Body of pancreas (tissue), 4 donors: Measurements from ENCODE around the gene MINK1. TPM values are rescaled to one million over a fixed set of nuclear protein-coding genes. Genes with fewer than 3 reads are reported as not detected.

Experiments used
- ATAC-seq: fragments of 150-250 bp; one replicate; pipeline ENCODE4 v1.9.1; 2016
- DNase-seq, 4 donors: peaks; one replicate each; pipeline ENCODE4 v3.0.0-alpha.2; 2019
- H3K27ac ChIP-seq, 4 donors: fragments of 200-600 bp; sonication (generic); 1 replicate in 3 of 4; 2 replicates in 1 of 4; pipeline versions ENCODE4 v1.5.1 to v1.6.1; 2016 to 2019; ENCODE audit warnings: mild to moderate bottlenecking in 1 of 4, mixed read lengths in 1 of 4, moderate library complexity in 1 of 4
- H3K27me3 ChIP-seq, 2 donors: fragments of 200-600 bp; sonication (generic); one replicate each; pipeline ENCODE4 v1.6.0; 2016; ENCODE audit warnings: mild to moderate bottlenecking in 1 of 2
- H3K36me3 ChIP-seq, 2 donors: fragments of 200-600 bp; sonication (generic); replicated peaks in 1 of 2; 2 replicates each; pipeline ENCODE4 v1.5.1; 2016; ENCODE audit warnings: low read depth in 2 of 2; ENCODE audit not compliant: insufficient read depth in 1 of 2
- H3K4me1 ChIP-seq: fragments of 200-600 bp; sonication (generic); one replicate; pipeline ENCODE4 v1.6.0; 2016
- H3K4me3 ChIP-seq, 2 donors: fragments of 200-600 bp; sonication (generic); 1 replicate in 1 of 2; 2 replicates in 1 of 2; pipeline ENCODE4 v1.5.1; 2016 to 2019
- H3K9me3 ChIP-seq, 3 donors: fragments of 200-600 bp; sonication (generic); 1 replicate in 2 of 3; 2 replicates in 1 of 3; pipeline ENCODE4 v1.5.1; 2016
- CTCF ChIP-seq, 7 experiments: fragments of 450-650 bp in 4 of 7; fragments of 200-600 bp in 3 of 7; sonication (generic) in 3 of 7; IDR thresholded peaks; one replicate each; pipeline ENCODE4 v1.5.1; 2016 to 2019; ENCODE audit warnings: antibody characterized with exemption in 7 of 7
- POLR2A ChIP-seq, 3 donors: fragments of 450-650 bp; IDR thresholded peaks; one replicate each; pipeline ENCODE4 v1.6.1; 2016; ENCODE audit warnings: antibody characterized with exemption in 3 of 3, mild to moderate bottlenecking in 2 of 3
- WGBS, 2 donors: methylation state at CpG; one replicate each; pipeline ENCODE4 v1.1.5; 2017; 5-methylcytosine and 5-hydroxymethylcytosine counted together
- intact Hi-C: fragments of 100-400 bp; cut with DNase I; formaldehyde crosslinking; loops from one replicate; pipeline ENCODE4 v1.15.1; 2023
- total RNA-seq, 2 donors: library from RNA; depleted of rRNA; stranded (reverse); fragments of >200 nt; gene quantifications; one replicate each; pipeline ENCODE4 v1.1.0, GENCODE V29; 2016

Gene MINK1
- total RNA-seq, 2 donors from 2014 or later, result 32.7 to 66.6 TPM

- DNase-seq (no peak), ATAC-seq (no peak)
- peaks cover 49% of the 10 kb centered on the region for H3K4me1 ChIP-seq
- 83 to 90% methylated on average over 14 of the region's 14 CpGs for WGBS, 2 donors
- H3K27me3 ChIP-seq, result peaks cover 0 to 11% of the 10 kb centered on the region in 2 donors
- no peaks in the 10 kb centered on the region for H3K9me3 ChIP-seq
- intact Hi-C loops, result loop anchor here (5.0 kb wide), 2 partner anchors 56 to 99 kb away; partner anchors contain the start of gene MED11
- H3K4me3 ChIP-seq, result no peak overlapping the region
- TF ChIP-seq CTCF (IDR thresholded peaks at IDR 0.05) (no peak), POLR2A (IDR thresholded peaks at IDR 0.05) (no peak)
- H3K36me3 ChIP-seq, result no peaks in the 10 kb centered on the region
- no peak overlapping the region for H3K27ac ChIP-seq
Observed at GRCh38 chr17:4788159-4788806, 44.9 kb upstream of the MINK1 start.

DNA sequence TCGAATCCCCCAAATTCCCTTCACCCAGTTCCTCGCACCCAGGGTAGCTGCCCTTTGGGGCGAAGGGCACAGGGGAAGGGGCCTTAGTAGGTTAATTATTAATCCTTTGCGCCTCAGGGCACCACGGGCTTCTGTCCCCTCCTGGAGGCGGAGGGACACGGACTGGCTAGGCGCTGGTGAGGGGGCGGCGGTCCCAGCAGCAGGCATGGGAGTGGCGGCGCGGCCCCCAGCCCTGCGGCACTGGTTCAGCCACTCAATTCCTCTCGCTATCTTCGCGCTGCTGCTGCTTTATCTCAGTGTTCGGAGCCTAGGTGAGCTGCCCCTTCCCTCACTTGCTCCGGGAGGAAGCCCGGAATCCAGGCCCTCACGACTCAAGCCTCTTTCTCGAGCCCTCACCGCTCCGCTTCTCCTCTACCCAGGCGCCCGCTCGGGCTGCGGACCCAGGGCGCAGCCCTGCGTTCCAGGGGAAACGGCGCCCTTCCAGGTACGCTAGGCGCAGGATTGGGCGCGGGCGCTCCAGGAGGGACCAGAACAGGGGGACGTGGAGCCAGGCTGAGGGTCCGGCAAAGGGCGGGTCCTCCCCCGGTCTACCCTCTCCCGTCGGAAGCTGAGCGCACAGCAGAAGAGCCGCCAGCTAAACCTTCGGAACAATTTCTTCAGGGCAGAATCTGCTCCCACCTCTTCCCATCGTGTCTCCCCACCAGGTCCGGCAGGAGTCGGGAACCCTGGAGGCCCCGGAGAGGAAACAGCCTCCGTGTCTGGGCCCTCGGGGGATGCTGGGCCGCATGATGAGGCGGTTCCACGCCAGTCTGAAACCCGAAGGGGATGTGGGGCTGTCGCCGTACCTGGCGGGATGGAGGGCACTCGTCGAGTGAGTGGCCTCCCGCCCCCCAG lies 44.1 kb upstream of the MINK1 start, which contains the start of gene GLTPD2:
Gene GLTPD2, plus strand, starts transcription at position 158 of the 894 bp plus-strand sequence. Its CDS starts 48 bp downstream, at position 206.
- ATAC-seq, result no peak
- peak; percentile 10 to 20 (median 18) for DNase-seq
- H3K27ac ChIP-seq, result peak within 1 kb of the TSS; percentile 91 to 100 (median 94)
- H3K36me3 ChIP-seq, result no peaks in the 10 kb centered on the region
- intact Hi-C loops, result loop anchor here (5.0 kb wide), 2 partner anchors 57 to 98 kb away; partner anchors contain the start of gene MED11
- TF ChIP-seq POLR2A (IDR thresholded peaks at IDR 0.05), result no peak
- no peak for TF ChIP-seq CTCF (IDR thresholded peaks at IDR 0.05)
- peak within 1 kb of the TSS; percentile 31 to 59 for H3K4me3 ChIP-seq
- peaks cover 49% of the 10 kb centered on the region for H3K4me1 ChIP-seq
- WGBS, 2 donors, result 18 to 47% methylated on average over 14 to 62 of the region's 62 CpGs
- no peaks in the 10 kb centered on the region for H3K9me3 ChIP-seq
- H3K27me3 ChIP-seq, result peaks cover 0 to 11% of the 10 kb centered on the region in 2 donors

DNA sequence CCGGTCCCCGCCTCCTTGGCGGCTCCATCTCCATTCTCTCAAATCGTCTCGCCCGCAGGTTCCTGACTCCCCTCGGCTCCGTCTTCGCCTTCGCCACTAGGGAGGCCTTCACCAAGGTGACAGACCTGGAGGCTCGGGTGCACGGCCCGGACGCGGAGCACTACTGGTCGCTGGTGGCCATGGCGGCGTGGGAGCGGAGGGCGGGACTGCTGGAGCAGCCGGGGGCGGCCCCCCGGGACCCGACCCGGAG lies 43.5 kb upstream of the MINK1 start:
- TF ChIP-seq POLR2A (IDR thresholded peaks at IDR 0.05), result no peak
- no peak for TF ChIP-seq CTCF (IDR thresholded peaks at IDR 0.05)
- 0% methylated on average over 1 to 24 of the region's 25 CpGs for WGBS, 2 donors
- peak overlapping the region; percentile 31 to 59 for H3K4me3 ChIP-seq
- DNase-seq (no peak), ATAC-seq (no peak)
- H3K9me3 ChIP-seq, result no peaks in the 10 kb centered on the region
- H3K27me3 ChIP-seq, result peaks cover 0 to 11% of the 10 kb centered on the region in 2 donors
- H3K36me3 ChIP-seq, result no peaks in the 10 kb centered on the region
- H3K27ac ChIP-seq, result peak overlapping the region; percentile 91 to 100 (median 94)
- peaks cover 49% of the 10 kb centered on the region for H3K4me1 ChIP-seq
- intact Hi-C loops, result loop anchor here (5.0 kb wide), 2 partner anchors 57 to 98 kb away; partner anchors contain the start of gene MED11

- peaks cover 48% of the 10 kb centered on the region for H3K4me1 ChIP-seq
- no peaks in the 10 kb centered on the region for H3K36me3 ChIP-seq
- H3K9me3 ChIP-seq, result no peaks in the 10 kb centered on the region
- intact Hi-C loops, result loop anchor here (5.0 kb wide), 2 partner anchors 58 to 97 kb away; partner anchors contain the start of gene MED11
- peaks cover 0 to 11% of the 10 kb centered on the region in 2 donors for H3K27me3 ChIP-seq
- DNase-seq, result peak; percentile 84 to 89 (median 86)
- 0% methylated on average over 18 to 74 of the region's 91 CpGs for WGBS, 2 donors
- ATAC-seq, result peak; percentile 89
- peak; percentile 64 to 97 (median 89) for TF ChIP-seq CTCF (IDR thresholded peaks at IDR 0.05)
- TF ChIP-seq POLR2A (IDR thresholded peaks at IDR 0.05), result peak; percentile 85 to 94 (median 91)
- H3K4me3 ChIP-seq, result peak overlapping the region; percentile 31 to 59
- H3K27ac ChIP-seq, result peak overlapping the region; percentile 91 to 100 (median 94)
Observed at GRCh38 chr17:4789951-4790704, 43.0 kb upstream of the MINK1 start.
